NB4 (cell line): Measurements from ENCODE around the gene TMPRSS2.

Experiments used
- MYC ChIP-seq: IDR thresholded peaks from 2 replicates; pipeline ENCODE4 v1.6.1; 2011; ENCODE audit warnings: low read depth, low read length
- POLR2A ChIP-seq: IDR thresholded peaks from 2 replicates; pipeline ENCODE4 v1.6.1; 2011; ENCODE audit warnings: mild to moderate bottlenecking; ENCODE audit not compliant: insufficient read length; ENCODE audit errors: extremely low read depth
- TF ChIP-seq, protein P1 (sequence below): IDR thresholded peaks from one replicate; pipeline ENCODE4 v1.5.1; 2012; ENCODE audit warnings: low read depth, low read length
- TF ChIP-seq, protein P2 (sequence below): IDR thresholded peaks from 2 replicates; pipeline ENCODE4 v1.6.1; 2011; ENCODE audit warnings: low read depth, low read length

DNA sequence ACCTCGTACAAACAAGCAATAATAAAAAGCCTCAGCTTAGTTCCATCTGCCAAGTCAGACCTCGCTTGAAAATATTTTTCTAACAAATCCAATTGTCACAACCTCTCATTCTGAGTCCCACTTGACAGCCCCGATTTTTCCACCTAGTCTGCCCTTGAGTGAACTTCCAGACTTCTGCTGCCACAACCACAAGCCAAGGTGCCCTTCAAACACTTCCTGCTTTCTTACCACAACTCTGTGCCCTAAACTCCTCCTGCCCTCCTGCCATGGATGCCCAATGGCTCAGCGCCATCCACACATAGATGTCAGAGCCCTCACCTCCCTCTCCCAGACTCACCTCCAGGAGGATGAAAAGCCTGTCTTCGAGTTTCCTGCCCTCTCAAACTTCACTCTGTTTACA lies 3.9 kb downstream of the TMPRSS2 start:
- TF ChIP-seq, protein P1, sequence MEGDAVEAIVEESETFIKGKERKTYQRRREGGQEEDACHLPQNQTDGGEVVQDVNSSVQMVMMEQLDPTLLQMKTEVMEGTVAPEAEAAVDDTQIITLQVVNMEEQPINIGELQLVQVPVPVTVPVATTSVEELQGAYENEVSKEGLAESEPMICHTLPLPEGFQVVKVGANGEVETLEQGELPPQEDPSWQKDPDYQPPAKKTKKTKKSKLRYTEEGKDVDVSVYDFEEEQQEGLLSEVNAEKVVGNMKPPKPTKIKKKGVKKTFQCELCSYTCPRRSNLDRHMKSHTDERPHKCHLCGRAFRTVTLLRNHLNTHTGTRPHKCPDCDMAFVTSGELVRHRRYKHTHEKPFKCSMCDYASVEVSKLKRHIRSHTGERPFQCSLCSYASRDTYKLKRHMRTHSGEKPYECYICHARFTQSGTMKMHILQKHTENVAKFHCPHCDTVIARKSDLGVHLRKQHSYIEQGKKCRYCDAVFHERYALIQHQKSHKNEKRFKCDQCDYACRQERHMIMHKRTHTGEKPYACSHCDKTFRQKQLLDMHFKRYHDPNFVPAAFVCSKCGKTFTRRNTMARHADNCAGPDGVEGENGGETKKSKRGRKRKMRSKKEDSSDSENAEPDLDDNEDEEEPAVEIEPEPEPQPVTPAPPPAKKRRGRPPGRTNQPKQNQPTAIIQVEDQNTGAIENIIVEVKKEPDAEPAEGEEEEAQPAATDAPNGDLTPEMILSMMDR, result no peak
- TF ChIP-seq POLR2A (no peak), MYC (no peak)
- TF ChIP-seq, protein P2, sequence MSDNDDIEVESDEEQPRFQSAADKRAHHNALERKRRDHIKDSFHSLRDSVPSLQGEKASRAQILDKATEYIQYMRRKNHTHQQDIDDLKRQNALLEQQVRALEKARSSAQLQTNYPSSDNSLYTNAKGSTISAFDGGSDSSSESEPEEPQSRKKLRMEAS, result no peak
